ENCODE results near the gene RBMX2.

RBMX2 gene

DNA sequence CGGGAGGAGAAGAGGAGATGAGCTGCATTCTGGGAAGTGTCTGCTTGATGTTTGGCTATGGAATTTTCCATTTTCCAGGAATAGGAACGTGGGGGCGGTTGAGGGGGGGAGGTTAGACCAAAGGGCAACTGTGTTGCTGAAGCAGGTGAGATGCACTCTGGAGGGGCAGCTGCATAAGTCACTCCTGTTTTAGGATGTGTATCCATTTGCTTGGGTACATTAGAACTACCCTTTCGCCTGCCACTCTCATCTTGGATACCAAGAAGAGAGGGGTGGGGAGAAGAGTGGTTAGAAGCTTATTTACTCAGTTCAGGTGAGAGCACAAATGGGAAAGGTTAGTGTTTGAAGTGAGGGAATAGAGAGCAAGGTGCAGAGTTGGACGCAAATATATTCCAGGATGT is 15.4 kb upstream of the RBMX2 start:
- no peak for TF ChIP-seq SIN3A (IDR thresholded peaks at IDR 0.05; ENCODE audit: borderline replicate concordance, insufficient read depth, low read length)
- no peak for TF ChIP-seq POLR2AphosphoS5 (IDR thresholded peaks at IDR 0.05; ENCODE audit: low read depth, low read length)
- TF ChIP-seq TAF1 (IDR thresholded peaks at IDR 0.05; ENCODE audit: borderline replicate concordance, insufficient read depth, low read length): no peak
- TF ChIP-seq FOXP2 (optimal IDR thresholded peaks at IDR 0.05; ENCODE audit: borderline replicate concordance, extremely low read depth, extremely low read length, insufficient read depth): no peak
- TF ChIP-seq, protein P1, sequence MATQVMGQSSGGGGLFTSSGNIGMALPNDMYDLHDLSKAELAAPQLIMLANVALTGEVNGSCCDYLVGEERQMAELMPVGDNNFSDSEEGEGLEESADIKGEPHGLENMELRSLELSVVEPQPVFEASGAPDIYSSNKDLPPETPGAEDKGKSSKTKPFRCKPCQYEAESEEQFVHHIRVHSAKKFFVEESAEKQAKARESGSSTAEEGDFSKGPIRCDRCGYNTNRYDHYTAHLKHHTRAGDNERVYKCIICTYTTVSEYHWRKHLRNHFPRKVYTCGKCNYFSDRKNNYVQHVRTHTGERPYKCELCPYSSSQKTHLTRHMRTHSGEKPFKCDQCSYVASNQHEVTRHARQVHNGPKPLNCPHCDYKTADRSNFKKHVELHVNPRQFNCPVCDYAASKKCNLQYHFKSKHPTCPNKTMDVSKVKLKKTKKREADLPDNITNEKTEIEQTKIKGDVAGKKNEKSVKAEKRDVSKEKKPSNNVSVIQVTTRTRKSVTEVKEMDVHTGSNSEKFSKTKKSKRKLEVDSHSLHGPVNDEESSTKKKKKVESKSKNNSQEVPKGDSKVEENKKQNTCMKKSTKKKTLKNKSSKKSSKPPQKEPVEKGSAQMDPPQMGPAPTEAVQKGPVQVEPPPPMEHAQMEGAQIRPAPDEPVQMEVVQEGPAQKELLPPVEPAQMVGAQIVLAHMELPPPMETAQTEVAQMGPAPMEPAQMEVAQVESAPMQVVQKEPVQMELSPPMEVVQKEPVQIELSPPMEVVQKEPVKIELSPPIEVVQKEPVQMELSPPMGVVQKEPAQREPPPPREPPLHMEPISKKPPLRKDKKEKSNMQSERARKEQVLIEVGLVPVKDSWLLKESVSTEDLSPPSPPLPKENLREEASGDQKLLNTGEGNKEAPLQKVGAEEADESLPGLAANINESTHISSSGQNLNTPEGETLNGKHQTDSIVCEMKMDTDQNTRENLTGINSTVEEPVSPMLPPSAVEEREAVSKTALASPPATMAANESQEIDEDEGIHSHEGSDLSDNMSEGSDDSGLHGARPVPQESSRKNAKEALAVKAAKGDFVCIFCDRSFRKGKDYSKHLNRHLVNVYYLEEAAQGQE (IDR thresholded peaks at IDR 0.05; ENCODE audit: insufficient read depth in 1 of 2, low read depth in 2 of 2, low read length in 2 of 2): no peak

DNA sequence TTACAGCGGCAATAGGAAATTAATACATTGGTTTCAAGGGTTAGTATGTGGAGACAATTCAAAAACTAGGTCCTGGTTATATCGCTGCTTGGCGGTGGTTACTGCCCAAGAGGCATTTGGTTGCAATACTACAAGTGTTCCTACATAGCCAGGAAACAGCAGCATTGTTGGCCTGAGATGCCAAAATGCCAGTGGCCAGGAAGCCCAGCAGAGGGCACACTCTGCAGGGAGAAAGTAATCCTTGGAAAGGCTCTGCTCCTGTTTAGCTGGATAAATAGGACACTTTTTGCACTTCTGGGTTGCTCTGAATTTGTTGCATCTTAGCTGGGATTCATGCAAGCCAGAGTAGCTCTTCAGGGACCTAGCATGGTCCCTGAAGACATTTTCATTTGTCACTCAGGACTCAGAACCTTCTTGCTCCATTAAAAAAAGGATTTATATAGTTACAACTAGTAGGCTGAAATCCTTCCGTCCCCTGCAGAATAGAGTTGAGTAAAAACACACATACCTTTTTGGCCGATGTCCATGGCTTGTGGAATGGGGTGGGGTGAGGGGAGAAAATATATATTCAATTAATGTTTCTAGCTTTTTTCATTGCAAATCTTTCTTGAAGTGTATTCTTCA is 8.2 kb upstream of the RBMX2 start:
- TF ChIP-seq SIN3A (IDR thresholded peaks at IDR 0.05; ENCODE audit: borderline replicate concordance, insufficient read depth, low read length): no peak

DNA sequence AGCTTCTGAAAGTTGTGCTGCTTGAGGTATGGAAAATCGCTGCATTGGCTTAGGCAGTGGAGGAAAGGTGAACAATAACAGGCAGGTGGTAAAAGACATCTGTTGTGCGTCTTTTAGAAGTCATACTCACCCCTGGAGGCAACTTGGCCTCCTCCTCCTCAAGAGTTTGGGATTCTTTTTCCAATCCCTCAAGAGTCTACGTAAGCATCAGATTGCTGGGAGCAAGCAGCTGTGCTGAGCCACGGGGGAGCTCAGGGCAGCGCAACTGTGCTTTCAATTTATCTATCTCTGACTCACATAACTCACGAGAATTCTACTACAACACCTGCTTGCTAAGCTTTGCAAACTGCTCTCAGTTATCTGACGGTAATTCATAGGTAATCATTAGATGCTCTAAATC is 6.4 kb upstream of the RBMX2 start:
- TF ChIP-seq TAF1 (IDR thresholded peaks at IDR 0.05; ENCODE audit: borderline replicate concordance, insufficient read depth, low read length) (no peak), SIN3A (IDR thresholded peaks at IDR 0.05; ENCODE audit: borderline replicate concordance, insufficient read depth, low read length) (no peak), FOXP2 (optimal IDR thresholded peaks at IDR 0.05; ENCODE audit: borderline replicate concordance, extremely low read depth, extremely low read length, insufficient read depth) (no peak), POLR2AphosphoS5 (IDR thresholded peaks at IDR 0.05; ENCODE audit: low read depth, low read length) (no peak)
- TF ChIP-seq, protein P1 (IDR thresholded peaks at IDR 0.05; ENCODE audit: insufficient read depth in 1 of 2, low read depth in 2 of 2, low read length in 2 of 2): no peak

DNA sequence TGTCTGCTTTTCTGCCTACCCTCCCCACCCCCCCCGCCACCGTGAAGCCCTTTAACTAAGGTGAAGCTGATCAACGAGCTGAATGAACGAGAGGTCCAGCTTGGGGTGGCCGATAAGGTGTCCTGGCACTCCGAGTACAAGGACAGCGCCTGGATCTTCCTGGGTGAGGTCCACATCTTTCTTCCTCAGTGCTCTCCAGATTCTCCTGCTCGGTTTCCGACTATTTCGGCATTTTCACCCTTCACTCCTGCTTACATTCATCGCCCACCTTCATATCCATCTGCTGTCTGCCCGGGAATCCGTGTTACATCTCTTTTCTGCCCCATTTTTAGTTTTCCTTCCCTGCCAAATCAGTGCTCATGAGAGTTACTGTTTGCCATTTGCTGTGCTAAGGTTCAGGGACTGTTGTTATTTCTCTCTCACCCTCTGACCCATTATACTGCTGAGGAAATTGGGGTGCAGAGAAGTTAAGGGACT is 459 bp downstream of the RBMX2 start:
- TF ChIP-seq SIN3A (IDR thresholded peaks at IDR 0.05; ENCODE audit: borderline replicate concordance, insufficient read depth, low read length): no peak
- no peak for TF ChIP-seq FOXP2 (optimal IDR thresholded peaks at IDR 0.05; ENCODE audit: borderline replicate concordance, extremely low read depth, extremely low read length, insufficient read depth)

DNA sequence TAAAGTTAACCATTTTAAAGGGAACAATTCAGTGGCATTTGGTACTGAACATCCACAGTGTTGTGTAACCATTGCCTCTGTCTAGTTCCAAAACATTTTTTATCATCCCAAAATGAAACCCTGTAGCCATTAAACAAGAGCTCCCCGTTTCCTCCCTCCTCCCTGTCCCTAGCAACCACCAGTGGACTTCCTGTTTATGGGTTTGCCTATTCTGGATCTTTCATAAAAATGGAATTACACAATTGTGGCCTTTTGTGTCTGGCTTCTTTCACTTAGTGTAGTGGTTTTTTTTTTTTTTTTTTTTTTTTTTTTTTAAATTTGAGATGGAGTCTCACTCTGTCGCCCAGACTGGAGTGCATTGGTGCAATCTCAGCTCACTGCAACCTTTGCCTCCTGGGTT is 11.6 kb downstream of the RBMX2 start:
- no peak for TF ChIP-seq TAF1 (IDR thresholded peaks at IDR 0.05; ENCODE audit: borderline replicate concordance, insufficient read depth, low read length)
- TF ChIP-seq, protein P1 (IDR thresholded peaks at IDR 0.05; ENCODE audit: insufficient read depth in 1 of 2, low read depth in 2 of 2, low read length in 2 of 2): no peak
- TF ChIP-seq POLR2AphosphoS5 (IDR thresholded peaks at IDR 0.05; ENCODE audit: low read depth, low read length): no peak
- TF ChIP-seq SIN3A (IDR thresholded peaks at IDR 0.05; ENCODE audit: borderline replicate concordance, insufficient read depth, low read length): no peak
- TF ChIP-seq FOXP2 (optimal IDR thresholded peaks at IDR 0.05; ENCODE audit: borderline replicate concordance, extremely low read depth, extremely low read length, insufficient read depth): no peak

DNA sequence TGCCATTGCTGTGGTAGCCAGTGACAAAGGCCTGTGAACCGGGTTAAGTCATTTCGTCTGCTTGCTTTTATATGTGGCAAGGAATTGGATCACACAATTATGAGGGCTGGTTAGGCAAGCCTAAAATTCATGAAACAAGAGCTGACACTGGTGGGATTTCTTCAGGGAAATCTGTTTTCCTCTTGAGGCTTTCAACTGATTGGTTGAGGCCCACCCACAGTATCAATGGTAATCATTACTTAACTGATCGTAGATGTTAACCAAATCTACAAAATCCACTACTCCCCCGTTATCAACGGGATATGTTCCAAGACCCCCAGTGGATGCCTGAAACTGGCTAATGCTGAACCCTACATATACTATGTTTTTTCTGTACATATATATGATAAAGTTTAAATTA is 13.0 kb downstream of the RBMX2 start:
- TF ChIP-seq POLR2AphosphoS5 (IDR thresholded peaks at IDR 0.05; ENCODE audit: low read depth, low read length) (no peak), FOXP2 (optimal IDR thresholded peaks at IDR 0.05; ENCODE audit: borderline replicate concordance, extremely low read depth, extremely low read length, insufficient read depth) (no peak), SIN3A (IDR thresholded peaks at IDR 0.05; ENCODE audit: borderline replicate concordance, insufficient read depth, low read length) (no peak), TAF1 (IDR thresholded peaks at IDR 0.05; ENCODE audit: borderline replicate concordance, insufficient read depth, low read length) (no peak)
- TF ChIP-seq, protein P1 (IDR thresholded peaks at IDR 0.05; ENCODE audit: insufficient read depth in 1 of 2, low read depth in 2 of 2, low read length in 2 of 2): no peak
